Right lobe of liver (tissue), 4 donors: ENCODE results near the gene FOXP1.

ENCODE experiments used
- POLR2A ChIP-seq: fragments of 450-650 bp; IDR thresholded peaks from one replicate; pipeline ENCODE4 v1.6.1; 2017; ENCODE audit warnings: antibody characterized with exemption, mild to moderate bottlenecking
- TF ChIP-seq, protein P1 (sequence below), 4 donors: fragments of 200-600 bp in 3 of 4; fragments of 450-650 bp in 1 of 4; IDR thresholded peaks; one replicate each; pipeline versions ENCODE4 v1.5.1 to v1.8.0; 2016 to 2022; ENCODE audit warnings: antibody characterized with exemption in 4 of 4, mild to moderate bottlenecking in 2 of 4
- donor health status: DM: no; HTN: no; CAD: no.
- donor health status: DM: no; HTN: no; CAD: no.
- donor health status: DM: no; HTN: yes; CAD: no.

DNA sequence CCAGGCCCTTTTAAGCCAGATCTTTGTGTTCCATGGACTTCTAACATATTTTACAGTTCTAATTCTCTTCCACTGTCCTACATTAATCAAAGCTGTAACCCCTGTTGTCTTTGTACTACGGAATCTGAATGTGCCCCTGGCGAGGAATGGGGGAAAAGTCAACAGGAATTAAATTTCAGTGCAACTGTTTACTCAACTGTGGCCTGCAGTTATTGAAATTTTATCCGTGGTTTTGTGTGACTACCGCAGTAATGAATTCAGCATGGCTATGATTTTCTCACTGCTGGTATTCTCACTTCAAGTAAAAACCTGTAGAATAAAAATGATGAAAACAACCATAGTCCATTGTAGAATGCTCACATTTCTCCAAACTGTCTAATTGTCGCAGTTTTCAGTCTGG lies 388.0 kb downstream of the FOXP1 start:
- no peak for TF ChIP-seq POLR2A
- TF ChIP-seq, protein P1, sequence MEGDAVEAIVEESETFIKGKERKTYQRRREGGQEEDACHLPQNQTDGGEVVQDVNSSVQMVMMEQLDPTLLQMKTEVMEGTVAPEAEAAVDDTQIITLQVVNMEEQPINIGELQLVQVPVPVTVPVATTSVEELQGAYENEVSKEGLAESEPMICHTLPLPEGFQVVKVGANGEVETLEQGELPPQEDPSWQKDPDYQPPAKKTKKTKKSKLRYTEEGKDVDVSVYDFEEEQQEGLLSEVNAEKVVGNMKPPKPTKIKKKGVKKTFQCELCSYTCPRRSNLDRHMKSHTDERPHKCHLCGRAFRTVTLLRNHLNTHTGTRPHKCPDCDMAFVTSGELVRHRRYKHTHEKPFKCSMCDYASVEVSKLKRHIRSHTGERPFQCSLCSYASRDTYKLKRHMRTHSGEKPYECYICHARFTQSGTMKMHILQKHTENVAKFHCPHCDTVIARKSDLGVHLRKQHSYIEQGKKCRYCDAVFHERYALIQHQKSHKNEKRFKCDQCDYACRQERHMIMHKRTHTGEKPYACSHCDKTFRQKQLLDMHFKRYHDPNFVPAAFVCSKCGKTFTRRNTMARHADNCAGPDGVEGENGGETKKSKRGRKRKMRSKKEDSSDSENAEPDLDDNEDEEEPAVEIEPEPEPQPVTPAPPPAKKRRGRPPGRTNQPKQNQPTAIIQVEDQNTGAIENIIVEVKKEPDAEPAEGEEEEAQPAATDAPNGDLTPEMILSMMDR (IDR thresholded peaks at IDR 0.05), result no peak
